HG02840 (cell line): ENCODE measurements around the gene ZNF526.

ENCODE experiments used
- ATAC-seq: cut with Tn5 transposase; IDR thresholded peaks from one replicate; pipeline ENCODE4 v1.9.1; 2021; ENCODE audit warnings: mild to moderate bottlenecking, moderate library complexity, moderate number of reproducible peaks; ENCODE audit not compliant: unreplicated experiment, low FRiP score

Gene ZNF526

DNA sequence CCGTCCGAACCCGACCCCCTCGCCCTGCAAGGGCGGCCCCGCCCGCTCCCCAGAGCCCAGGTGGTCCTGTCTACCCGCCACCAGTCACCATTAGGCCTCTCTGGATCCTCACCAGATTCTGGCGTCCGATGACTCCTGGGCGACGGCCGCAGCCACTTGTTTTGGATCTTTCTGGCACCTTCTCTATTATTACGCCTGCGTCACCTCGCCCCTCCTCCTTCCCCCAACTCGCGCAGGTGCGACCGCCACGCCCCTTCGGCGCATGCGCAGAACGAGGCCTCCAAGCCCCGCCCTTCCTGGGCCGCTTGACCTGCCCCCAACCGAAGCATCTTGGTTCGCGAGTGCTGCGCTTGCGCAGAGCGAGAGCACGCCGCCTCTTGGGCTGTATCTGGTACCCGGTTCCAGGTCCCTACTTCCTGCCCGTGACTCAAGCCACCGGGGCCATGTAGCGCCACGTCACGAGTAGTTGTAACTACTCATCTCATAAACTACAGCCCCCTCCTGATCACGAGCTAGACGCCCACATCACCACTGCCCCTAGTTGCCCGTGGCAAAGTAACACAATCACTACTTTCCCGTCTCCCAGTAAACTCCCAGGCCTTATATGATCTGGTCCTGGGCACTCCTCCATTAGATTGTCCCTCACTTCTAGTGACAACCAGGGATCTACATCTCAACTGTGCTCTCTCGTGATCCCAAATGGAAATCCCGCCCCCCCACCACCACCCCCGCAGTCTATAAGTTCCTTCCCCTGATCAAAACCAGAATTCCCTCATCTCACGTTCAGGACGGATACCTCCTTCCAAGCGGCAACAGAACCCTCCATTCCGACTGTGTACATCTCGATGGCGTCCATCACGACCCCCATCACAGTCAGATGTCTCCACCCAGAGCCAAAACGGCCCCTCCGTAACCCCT, 2.3 kb upstream of the ZNF526 start, which contains the start of gene DEDD2:
DEDD2 (minus strand) TSS at position 158 of the 918 bp plus-strand sequence. CDS start 670 bp downstream, outside the sequence.
- ATAC-seq, result peak; percentile 77

DNA sequence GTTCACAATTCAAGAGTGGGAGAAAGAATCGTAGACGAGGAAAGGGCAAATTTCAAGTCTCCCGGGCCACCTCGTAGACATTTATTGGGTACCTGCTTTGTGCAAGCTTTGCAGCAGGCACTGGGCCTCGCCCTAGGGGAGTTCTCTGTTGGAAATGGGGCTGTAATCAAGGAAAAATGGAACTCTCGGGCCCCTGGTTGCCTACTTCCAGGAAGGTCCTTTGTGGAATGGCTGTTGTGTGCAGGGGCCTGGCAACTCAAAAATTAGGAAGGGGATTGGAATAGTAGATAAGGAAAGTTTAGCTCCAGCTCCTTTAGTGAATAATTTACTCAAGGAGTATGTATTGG, 612 bp downstream of the ZNF526 start:
- ATAC-seq, result no peak

GRCh38 chr19:42224940-42225717, 5.0 kb downstream of the ZNF526 start:
- ATAC-seq, result no peak

- ATAC-seq, result no peak
Observed at GRCh38 chr19:42225718-42226292, 5.7 kb downstream of the ZNF526 start.

DNA sequence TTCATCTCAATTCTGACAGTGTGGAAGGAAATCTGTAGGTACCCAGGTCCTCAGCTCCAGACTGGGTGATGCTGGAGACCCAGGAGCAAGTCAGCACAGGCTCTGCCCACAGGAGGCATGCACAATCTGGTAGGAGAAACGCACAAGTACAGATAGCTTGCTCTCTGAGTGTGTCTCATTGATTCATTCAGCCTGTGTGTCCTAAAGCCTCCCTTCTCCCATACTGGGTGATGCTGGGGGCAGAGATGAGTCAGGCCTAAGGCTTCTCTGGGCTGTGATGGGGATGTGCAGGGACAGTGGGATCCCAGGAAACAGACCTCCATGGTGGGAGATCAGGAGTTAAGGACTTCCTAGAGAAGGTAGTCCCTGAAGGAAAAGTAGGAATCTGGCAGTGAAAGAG, 6.8 kb downstream of the ZNF526 start:
- no peak for ATAC-seq

DNA sequence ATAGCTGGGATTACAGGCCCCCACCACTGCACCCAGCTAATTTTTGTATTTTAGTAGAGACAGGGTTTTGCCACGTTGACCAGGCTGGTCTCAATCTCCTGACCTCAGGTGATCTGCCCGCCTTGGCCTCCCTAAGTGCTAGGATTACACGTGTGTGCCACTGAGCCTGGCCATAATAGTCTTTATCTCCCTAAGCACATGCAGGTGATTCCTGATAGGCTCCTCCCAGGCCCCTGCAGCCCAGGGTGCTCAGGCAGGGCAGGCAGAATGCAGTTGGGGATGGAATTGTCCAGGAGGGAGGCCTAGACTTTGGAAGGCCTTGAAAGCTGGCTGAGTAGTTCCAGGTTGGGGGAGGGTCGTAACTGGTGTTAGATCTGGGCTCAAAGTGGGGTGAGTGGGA, 8.5 kb downstream of the ZNF526 start:
- ATAC-seq, result no peak

DNA sequence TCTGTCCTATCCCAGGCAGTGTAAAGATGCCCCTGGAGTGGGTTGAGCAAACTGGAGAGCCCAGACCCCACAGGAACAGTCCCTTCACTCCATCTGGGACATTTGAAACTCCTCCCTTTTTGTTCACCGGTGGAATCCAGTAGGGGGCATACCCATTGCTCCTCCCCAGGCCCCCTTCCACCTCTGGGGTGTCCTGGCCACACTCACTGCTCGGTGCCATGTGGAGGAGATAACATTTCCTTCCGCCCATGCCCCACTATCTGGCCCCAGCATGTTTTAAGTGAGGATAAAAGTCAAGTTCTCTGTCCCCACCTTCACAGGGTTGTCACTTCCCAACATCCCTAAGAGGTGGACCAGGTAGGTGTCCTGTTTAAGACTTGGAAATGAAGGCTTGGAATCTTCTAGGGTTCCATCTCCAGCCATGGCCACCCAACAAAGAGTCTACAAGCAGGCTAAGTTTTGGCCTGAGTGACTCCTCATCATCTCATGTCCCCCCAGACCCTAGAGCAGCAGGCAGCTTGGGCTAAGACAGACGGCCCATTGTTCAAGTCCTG, 9.3 kb downstream of the ZNF526 start:
- no peak for ATAC-seq

GRCh38 chr19:42229855-42230351, 9.8 kb downstream of the ZNF526 start:
- ATAC-seq, result no peak

DNA sequence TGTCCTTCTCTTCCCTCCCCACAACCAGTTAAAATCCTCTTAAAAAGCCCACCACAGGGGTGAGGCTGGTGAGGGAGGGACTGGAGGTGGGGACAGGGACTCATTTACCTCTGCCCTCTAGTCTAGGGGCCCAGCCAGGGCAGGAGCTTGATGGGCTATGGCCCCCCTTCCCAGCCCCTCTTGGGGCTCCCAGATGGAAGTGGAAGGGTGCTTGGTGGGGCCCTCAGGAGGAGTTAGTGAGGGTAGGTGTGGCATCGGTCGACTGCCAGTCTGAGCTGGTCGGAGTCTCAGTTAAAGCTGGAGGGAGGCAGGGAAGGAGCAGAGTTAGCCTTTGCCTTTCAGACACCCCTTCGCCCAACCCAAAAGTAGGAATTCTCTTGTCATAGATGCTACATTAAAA, 10.5 kb downstream of the ZNF526 start:
- ATAC-seq, result no peak

DNA sequence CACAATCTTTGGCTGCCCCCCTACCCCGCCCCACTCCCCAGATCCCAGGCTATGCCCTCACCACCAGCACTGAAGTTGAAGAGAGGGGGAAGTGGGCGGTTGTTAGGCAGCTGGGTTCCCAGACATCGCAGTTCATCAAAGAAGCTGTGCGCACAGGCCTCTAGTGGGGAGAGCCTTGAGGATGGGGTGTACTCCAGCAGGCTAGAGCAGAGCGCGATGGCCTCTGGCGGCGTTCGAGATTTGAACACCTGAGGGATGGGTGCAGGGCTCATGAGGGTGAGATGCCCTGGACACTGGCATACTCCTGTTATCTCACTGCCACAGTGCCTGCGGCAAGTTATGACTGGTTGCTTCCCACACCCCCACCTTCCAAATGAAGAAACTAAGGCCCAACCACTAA, 12.3 kb downstream of the ZNF526 start:
- no peak for ATAC-seq

GRCh38 chr19:42233106-42233505, 13.0 kb downstream of the ZNF526 start:
- no peak for ATAC-seq

DNA sequence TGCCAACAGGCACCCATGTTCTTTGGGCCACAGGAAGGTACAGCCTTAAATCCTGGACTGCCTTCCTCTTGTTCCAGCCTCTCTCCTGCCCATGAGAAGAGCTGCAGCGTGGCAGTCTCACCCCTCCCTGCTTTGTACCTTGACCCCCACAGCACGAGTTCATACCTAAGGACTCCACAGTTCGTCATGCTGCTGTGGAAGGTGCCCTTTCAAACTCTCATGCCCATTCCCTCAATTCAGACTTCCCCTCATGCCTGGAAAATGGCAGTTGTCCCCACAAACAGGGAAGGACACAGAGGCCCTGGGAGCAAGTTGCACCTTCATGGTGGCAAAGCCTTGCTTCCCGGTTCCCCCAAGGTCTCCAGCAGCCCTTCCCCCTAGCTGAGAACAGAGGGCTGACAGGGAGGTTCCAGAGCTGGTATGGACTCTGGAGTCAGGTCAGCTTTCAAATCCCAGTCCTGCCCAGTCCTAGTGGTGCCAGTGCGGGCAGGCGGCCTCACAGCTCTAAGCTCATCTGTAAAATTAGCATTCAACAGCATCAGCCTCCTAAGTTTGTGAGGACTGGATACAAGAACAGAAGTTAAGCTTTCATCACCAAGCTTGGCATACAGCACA, 13.7 kb downstream of the ZNF526 start:
- ATAC-seq, result no peak

GRCh38 chr19:42234364-42234763, 14.3 kb downstream of the ZNF526 start:
- ATAC-seq, result no peak

- no peak for ATAC-seq
Observed at GRCh38 chr19:42235181-42235580, 15.1 kb downstream of the ZNF526 start.

DNA sequence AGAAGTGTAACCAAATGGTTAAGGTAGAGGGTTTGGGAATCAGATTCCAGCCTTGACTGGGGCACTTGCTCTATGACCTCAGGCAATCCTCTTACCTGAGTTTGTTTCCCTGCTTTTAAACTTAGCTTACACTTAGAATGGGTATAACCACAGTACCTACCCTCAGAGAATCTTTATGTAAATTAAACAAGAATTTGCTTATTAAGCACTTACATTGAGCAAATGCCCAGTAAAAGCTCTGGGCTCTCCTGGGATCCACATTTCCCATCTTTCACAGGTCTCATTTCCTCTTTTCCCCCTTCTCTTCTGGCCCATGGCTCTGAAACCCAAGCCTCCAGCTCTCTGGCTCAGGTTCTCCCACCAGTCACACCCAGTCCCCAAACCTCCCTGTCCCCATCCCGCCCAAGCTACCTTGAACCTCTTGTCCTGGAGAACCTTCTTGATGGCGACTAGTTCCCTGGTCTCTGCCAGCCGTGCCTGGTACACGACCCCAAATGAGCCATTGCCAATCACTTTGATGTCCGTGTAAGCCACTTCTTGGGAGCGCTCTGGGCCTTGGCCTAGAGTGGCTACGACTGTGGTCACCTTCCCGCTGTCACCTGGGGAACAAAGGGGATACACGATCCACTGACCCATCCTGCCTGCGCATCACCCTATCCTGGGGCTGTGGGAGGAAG, 19.6 kb downstream of the ZNF526 start:
- ATAC-seq, result no peak

DNA sequence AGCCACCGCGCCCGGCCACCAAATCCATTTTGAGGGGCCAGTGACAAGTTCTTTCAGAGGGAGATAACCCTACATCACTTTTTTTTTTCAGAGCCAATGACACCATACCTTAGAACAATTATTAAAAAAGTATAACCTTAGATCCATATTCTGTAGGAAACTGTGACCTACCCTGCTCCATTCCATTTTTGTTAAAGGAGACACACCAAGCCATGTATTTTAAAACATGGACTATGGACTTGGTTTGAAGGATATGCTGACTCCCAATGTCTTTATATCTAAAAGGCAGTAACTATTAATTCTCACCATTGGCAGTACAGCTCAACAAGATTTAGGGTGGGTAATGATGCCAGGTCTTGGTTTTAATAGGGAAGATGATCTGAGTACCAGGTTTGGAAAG, 21.2 kb downstream of the ZNF526 start:
- no peak for ATAC-seq

DNA sequence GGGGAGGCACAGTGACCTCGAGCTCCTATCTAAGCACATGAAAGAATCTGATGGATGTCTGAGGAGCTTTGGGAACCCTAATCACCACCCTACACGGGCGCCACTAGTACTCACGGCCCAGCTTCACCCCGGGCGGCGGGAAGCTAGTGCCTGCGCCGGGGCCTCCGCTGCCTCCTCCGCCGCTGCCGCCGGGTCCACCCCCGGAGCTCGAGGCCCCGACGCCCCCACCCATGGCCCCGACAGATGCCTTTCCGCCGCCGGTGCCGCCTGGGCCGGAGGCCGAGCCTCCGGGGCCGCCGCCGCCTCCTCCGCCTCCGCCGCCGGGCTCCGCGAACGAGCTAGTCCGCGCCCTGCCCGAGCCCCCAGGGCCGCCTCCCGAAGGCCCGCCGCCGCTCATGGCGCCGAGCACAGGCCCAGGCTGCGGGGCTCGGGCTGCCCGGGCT, 22.0 kb downstream of the ZNF526 start:
- ATAC-seq, result no peak

GRCh38 chr19:42242512-42243409, 22.6 kb downstream of the ZNF526 start, which contains the start of gene GSK3A:
TSS of gene GSK3A (minus strand) at chr19:42242602. CDS start at chr19:42242465, 137 bp downstream.
- peak; percentile 64 for ATAC-seq
